ENCODE data around the gene CAMK2A.

GRCh38 chr5:150307617-150308426 is 18.2 kb upstream of the CAMK2A start:
- TF ChIP-seq EP300 (IDR thresholded peaks at IDR 0.05) (no peak), POLR2A (IDR thresholded peaks at IDR 0.05) (no peak), CTCF (IDR thresholded peaks at IDR 0.05) (no peak), POLR2AphosphoS5 (IDR thresholded peaks at IDR 0.05) (no peak)

Data from gastroesophageal sphincter (tissue), 3 donors.